GM10266 (cell line): ENCODE data around the gene DZIP1L.

Source experiments
- DNase-seq: peaks from one replicate; pipeline ENCODE4 v3.0.0; 2012; ENCODE audit errors: extremely low spot score
- CTCF ChIP-seq: IDR thresholded peaks from 2 replicates; pipeline ENCODE4 v1.5.1; 2012; ENCODE audit warnings: mild to moderate bottlenecking, low read depth; ENCODE audit not compliant: control insufficient read depth, insufficient read depth; ENCODE audit errors: missing control alignments

DZIP1L gene

DNA sequence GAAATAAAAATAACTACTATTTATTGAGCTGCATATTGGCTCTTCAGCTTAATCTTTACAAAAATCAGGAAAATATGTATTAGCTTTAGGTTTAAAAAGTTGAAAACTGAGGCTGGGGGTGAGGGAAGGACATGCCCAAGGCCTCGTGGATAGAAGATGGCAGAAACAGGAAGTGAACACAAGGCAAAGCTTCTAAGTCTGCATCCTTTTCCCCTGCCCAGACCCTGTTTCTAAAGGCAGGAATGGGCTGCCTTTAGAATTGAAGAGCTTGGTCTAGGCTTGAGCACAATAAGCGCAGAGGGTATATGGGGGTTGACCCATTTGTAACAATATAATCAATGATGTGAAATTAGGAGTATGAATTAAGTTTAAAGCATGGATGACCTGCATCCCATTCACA is 99.3 kb downstream of the DZIP1L start:
- DNase-seq: no peak
- TF ChIP-seq CTCF: no peak

GRCh38 chr3:138012526-138012925 is 102.9 kb downstream of the DZIP1L start:
- TF ChIP-seq CTCF: no peak
- no peak for DNase-seq
